Cardiac muscle cell (in vitro differentiated cells and primary cell): ENCODE data around the gene SLC25A20. TPM values are rescaled to one million over a fixed set of nuclear protein-coding genes. Genes with fewer than 3 reads are reported as not detected.
A peak's percentile ranks its signal among the peaks of the same experiment; 100 is the strongest.

Source experiments
- DNase-seq, 2 donors: peaks; one replicate each; pipeline versions ENCODE4 v3.0.0 to v3.0.0-alpha.2; 2010 to 2017; ENCODE audit warnings: low read depth in 1 of 2, low spot score in 1 of 2
- H3K27ac ChIP-seq: fragments of 200-600 bp; sonication (generic); 2 replicates; pipeline ENCODE4 v1.5.1; 2016
- H3K27me3 ChIP-seq: fragments of 200-600 bp; sonication (generic); 2 replicates; pipeline ENCODE4 v1.6.0; 2016; ENCODE audit warnings: control low read depth
- H3K36me3 ChIP-seq: fragments of 200-600 bp; sonication (generic); 2 replicates; pipeline ENCODE4 v1.5.1; 2016; ENCODE audit warnings: control low read depth
- H3K4me1 ChIP-seq: fragments of 200-600 bp; sonication (generic); 2 replicates; pipeline ENCODE4 v1.8.1; 2017; ENCODE audit warnings: low read depth, mild to moderate bottlenecking, mixed run types
- H3K4me3 ChIP-seq: fragments of 200-600 bp; sonication (generic); 2 replicates; pipeline ENCODE4 v1.5.1; 2016; ENCODE audit warnings: mild to moderate bottlenecking
- H3K9me3 ChIP-seq: fragments of 200-600 bp; sonication (generic); 2 replicates; pipeline ENCODE4 v1.5.1; 2017; ENCODE audit warnings: low read depth, mild to moderate bottlenecking, control low read depth
- CTCF ChIP-seq: IDR thresholded peaks from 2 replicates; pipeline ENCODE4 v1.5.1; 2012; ENCODE audit warnings: low read depth, mild to moderate bottlenecking, low read length
- polyA plus RNA-seq: library from polyadenylated mRNA; unstranded; fragments of >200 nt; fragmentation: Nextera tagmentation; extraction: Ambion mirVana; gene quantifications from 2 replicates; pipeline ENCODE4 v1.2.1, GENCODE V29; 2016
- total RNA-seq: library from RNA; depleted of rRNA; stranded (reverse); fragments of >200 nt; gene quantifications from 2 replicates; pipeline ENCODE4 v1.2.3, GENCODE V29; 2016

SLC25A20 gene
- total and polyA plus RNA-seq, 2 experiments from 2014 or later: 25.1 to 28.2 TPM

- no peaks in the 10 kb centered on the region for H3K9me3 ChIP-seq
- no peak overlapping the region for H3K4me3 ChIP-seq
- H3K27me3 ChIP-seq: no peaks in the 10 kb centered on the region
- no peak for TF ChIP-seq CTCF
- peak; percentile 28 to 48 for DNase-seq
- H3K27ac ChIP-seq: no peak overlapping the region
- H3K36me3 ChIP-seq: no peaks in the 10 kb centered on the region
- H3K4me1 ChIP-seq: no peaks in the 10 kb centered on the region
Observed at GRCh38 chr3:48851407-48851806, 47.3 kb downstream of the SLC25A20 start.

GRCh38 chr3:48848816-48849515, 49.7 kb downstream of the SLC25A20 start:
- Histone ChIP-seq H3K36me3 (no peaks in the 10 kb centered on the region), H3K4me1 (no peaks in the 10 kb centered on the region), H3K27me3 (no peaks in the 10 kb centered on the region), H3K9me3 (no peaks in the 10 kb centered on the region), H3K4me3 (no peak overlapping the region), H3K27ac (no peak overlapping the region)
- no peak for DNase-seq
- TF ChIP-seq CTCF: no peak

- peak within 1 kb of the TSS; percentile 76 for H3K27ac ChIP-seq
- peak within 1 kb of the TSS; percentile 66 for H3K4me3 ChIP-seq
- peak; percentile 91 for DNase-seq
- TF ChIP-seq CTCF: no peak
- H3K9me3 ChIP-seq: no peaks in the 10 kb centered on the region
- no peaks in the 10 kb centered on the region for H3K36me3 ChIP-seq
- H3K4me1 ChIP-seq: no peaks in the 10 kb centered on the region
- H3K27me3 ChIP-seq: no peaks in the 10 kb centered on the region
Observed at GRCh38 chr3:48847504-48848423, 50.9 kb downstream of the SLC25A20 start, which contains the start of gene PRKAR2A. Gene PRKAR2A (minus strand): TSS chr3:48847874. CDS start chr3:48847596, 278 bp downstream.

- TF ChIP-seq CTCF: no peak
- no peaks in the 10 kb centered on the region for H3K27me3 ChIP-seq
- no peaks in the 10 kb centered on the region for H3K9me3 ChIP-seq
- H3K36me3 ChIP-seq: no peaks in the 10 kb centered on the region
- H3K27ac ChIP-seq: peak overlapping the region; percentile 76
- peak; percentile 83 for DNase-seq
- H3K4me3 ChIP-seq: peak overlapping the region; percentile 66
- H3K4me1 ChIP-seq: no peaks in the 10 kb centered on the region
Observed at GRCh38 chr3:48847053-48847503, 51.6 kb downstream of the SLC25A20 start.

GRCh38 chr3:48845170-48845569, 53.5 kb downstream of the SLC25A20 start:
- no peak for TF ChIP-seq CTCF
- no peak overlapping the region for H3K4me3 ChIP-seq

More at GRCh38 chr3:48845170-48845569, 53.5 kb downstream of the SLC25A20 start:
- Histone ChIP-seq H3K9me3 (no peaks in the 10 kb centered on the region), H3K27me3 (no peaks in the 10 kb centered on the region), H3K27ac (no peak overlapping the region), H3K36me3 (no peaks in the 10 kb centered on the region), H3K4me1 (no peaks in the 10 kb centered on the region)
- peak in 1 of 2 donors; percentile 15 for DNase-seq
